ENCODE measurements around the gene ATG12.
A peak's percentile ranks its signal among the peaks of the same experiment; 100 is the strongest.
"Not testable (repeated sequence)": the region's sequence is repeated elsewhere in the genome, so short reads cannot be mapped to it uniquely, and the experiment has no call there.

The ATG12 gene

DNA sequence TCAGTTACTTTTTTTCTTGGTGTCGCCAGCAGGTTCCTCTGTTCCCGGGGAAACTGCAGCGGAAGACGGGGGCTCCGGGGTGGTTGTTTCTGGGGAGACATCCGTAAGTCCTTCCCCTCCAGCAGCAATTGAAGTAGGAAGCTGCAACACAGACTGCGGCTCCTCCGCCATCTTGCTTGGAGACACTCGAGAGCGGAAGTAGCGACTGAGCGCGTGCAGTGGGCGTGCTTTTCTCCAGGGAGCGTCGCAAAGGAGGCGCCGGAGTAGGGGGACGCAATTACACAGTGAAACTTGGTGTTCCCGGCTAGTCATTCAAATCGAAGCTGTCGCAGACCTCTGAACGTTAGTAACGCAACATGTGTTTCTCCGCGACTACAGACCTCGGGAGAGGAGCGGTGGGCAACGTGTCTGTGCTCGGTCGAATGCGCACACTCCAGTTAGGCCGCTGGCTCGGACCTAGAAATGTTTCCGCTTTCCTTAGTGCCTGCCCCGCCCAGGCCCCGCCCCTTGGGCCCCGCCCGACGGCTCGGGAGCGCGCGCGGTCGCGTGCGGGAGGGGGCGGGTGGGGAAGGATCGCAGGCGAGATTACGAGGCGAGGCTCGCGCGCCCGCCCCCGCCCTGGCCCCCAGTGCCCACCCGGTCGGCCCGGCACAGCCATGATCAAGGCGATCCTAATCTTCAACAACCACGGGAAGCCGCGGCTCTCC, at the start of gene ATG12, which contains the start of gene AP3S1:
TSS of gene ATG12 (minus strand) at position 184 of the 707 bp plus-strand sequence. CDS start at position 171, 13 bp downstream.
TSS of gene AP3S1 (plus strand) at position 554 of the 707 bp plus-strand sequence. CDS start at position 657, 103 bp downstream.
- DNase-seq (ENCODE audit: low read depth, low spot score) = peak; percentile 97

DNA sequence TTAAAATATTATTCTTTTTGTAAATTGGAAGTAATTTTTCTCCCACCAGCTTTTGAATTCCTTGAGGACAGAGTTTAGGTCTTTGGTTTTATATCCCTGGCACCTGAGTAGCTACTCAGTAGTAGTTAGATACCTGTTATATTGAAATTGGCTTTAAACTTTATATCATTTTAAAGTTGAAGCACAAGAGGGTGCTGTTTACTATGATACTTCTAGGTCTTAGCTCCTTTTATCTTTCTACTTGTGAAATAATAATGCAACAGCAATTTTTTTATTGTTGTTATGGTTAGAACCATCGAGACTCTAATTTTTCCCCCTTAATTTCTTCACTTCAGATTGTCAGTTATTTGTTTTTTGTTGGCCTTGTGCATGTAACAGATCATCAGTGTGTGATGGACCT, 46.7 kb upstream of the ATG12 start:
- DNase-seq (ENCODE audit: low read depth, low spot score) = peak; percentile 30

DNA sequence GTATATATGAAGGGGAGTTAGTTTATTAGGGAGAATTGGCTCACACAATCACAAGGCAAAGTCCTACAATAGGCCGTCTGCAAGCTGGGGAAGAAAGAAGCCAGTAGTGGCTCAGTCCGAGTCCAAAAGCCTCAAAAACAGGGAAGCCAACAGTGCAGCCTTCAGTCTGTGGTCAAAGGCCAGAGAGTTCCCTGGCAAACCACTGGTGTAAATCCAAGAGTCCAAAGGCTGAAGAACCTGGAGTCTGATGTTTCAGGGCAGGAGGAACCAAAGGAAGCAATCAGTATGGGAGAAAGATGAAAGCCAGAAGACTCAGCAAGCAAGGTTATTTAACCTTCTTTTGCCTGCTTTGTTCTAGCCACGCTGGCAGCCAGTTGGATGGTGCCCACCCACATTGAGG, 43.8 kb upstream of the ATG12 start:
- DNase-seq (ENCODE audit: low read depth, low spot score) = not testable (repeated sequence)

DNA sequence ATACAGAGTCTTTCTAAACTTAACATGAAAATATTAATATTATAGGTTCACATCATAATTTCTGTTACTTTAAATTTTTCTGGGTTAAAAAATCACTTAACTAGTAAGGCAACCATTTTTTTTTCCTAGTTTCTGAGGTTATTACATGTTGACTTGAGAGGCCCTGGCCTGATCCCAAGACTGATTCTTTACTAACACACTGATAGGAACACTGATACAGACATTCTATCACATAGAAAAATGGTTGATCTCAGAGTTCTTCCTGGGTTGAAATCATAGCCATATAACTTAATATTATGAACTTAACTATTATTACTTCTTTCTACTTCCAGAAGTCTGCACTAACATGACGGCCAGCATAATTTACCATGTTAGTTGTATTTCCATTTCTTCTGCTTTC, 43.3 kb upstream of the ATG12 start:
- no peak for DNase-seq (ENCODE audit: low read depth, low spot score)

DNA sequence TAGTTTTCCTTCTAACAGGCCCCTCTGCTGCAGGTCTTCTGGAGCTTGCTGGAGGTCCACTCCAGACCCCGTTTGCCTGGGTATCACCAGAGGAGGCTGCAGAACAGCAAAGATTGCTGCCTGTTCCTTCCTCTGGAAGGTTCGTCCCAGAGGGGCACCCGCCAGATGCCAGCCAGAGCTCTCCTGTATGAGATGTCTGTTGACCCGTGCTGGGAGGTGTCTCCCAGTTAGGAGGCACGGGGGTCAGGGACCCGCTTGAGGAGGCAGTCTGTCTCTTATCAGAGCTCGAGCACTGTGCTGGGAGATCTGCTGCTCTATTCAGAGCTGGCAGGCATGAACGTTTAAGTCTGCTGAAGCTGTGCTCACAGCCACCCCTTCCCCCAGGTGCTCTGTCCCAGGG, 41.1 kb upstream of the ATG12 start:
- DNase-seq (ENCODE audit: low read depth, low spot score) = not testable (repeated sequence)

- not testable (repeated sequence) for DNase-seq (ENCODE audit: low read depth, low spot score)
Observed at GRCh38 chr5:115877342-115877741, 36.0 kb upstream of the ATG12 start.

- DNase-seq (ENCODE audit: low read depth, low spot score) = no peak
Observed at GRCh38 chr5:115875447-115875846, 34.1 kb upstream of the ATG12 start.

- DNase-seq (ENCODE audit: low read depth, low spot score) = peak; percentile 50
Observed at GRCh38 chr5:115873392-115873791, 32.0 kb upstream of the ATG12 start.

- no peak for DNase-seq (ENCODE audit: low read depth, low spot score)
Observed at GRCh38 chr5:115872447-115872846, 31.1 kb upstream of the ATG12 start.

DNA sequence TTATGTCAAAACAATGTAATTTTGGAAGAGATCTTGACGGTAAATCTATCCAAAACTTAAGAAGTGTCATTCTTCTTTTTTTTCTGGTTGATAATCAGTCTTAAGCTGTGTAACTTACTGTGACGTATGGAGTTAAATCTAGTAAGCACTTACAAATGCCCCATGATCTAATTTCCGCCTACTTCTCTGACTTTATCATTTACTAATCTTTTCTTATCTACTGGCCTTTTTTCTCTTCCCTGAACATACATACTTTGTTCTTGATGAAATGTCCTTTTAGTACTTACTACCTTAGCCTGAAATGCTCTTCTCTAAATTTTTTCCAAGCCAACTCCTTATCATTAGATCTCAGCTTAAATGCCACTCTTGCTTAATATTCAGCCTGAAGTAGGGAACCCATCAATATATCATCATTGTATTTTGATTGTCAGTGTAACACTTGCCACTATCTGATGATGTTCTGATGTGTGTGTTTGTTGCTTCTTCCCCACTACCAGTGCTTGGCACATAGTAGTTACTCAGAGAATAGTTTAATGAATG, 28.0 kb upstream of the ATG12 start:
- no peak for DNase-seq (ENCODE audit: low read depth, low spot score)

- no peak for DNase-seq (ENCODE audit: low read depth, low spot score)
Observed at GRCh38 chr5:115859378-115859777, 18.0 kb upstream of the ATG12 start.

DNA sequence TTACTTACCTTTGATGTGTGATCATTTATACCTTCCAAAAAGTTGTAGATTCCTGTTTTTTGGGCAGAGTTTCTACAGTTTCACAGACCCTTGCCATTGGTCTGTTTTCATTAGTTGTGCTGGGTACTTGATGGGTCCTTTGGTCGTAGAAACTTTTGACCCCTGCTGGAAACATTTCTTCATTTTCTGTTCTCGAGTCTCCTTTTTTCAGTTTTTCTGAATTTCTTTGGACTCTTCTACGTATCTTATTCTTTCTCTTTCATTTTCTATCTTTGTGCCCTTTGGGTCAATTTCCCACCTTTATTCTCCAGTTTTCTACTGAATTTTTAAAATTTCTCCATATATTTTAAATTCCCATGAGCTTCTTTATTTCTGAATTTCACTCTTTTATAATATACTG, 17.0 kb upstream of the ATG12 start:
- no peak for DNase-seq (ENCODE audit: low read depth, low spot score)

DNA sequence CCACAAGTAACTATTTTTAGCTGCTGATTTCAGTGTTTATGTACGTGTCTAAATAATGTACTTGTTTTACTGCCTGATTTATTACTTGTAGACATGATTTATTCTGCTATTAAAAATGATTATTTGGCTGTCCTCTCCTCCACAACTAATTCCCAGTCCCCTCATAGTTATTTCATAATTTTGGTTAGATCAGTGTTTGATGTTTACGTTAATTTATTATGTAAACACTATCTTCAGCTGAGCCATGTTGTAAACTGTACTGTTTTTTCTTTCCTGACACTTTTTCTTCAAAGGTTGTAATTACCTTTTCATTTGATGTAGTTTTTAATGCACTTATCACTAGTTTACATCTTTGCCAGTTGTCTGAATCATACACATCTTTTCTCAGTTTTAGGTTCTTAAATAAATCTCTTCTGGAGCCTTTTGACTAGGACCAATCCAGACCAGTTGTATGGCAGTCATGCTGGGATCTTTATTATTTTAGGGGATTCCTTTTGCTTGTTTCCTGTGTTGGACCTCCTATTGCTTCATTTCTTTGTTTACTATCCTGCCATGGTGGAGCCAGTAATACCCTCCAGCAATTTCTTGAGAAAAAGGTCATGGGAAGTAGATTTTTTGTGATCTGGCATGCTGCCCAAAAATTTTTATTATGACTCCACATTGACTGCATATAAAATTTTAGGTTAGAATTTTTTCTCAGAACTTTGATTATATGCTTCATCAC, 16.4 kb upstream of the ATG12 start:
- DNase-seq (ENCODE audit: low read depth, low spot score) = no peak

DNA sequence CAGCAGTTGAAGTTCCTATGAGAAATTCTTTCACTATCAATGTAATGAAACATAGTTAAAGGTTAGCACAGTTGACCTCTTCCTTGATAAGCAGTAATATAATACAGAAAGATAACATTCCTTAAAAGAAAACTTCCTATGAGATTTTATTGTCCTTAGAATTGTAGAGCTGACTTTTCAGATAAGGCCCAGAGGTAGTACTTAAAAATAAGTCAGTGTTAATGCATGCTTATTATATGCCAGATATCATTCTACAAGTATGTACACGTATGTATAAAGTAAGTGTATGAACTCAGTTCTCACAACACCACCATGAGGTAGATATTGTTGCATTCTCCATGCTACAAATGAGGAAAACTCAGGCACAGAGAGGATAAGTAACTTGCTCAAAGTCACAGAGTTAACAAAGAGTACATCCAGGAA, 15.7 kb upstream of the ATG12 start:
- DNase-seq (ENCODE audit: low read depth, low spot score) = no peak

DNA sequence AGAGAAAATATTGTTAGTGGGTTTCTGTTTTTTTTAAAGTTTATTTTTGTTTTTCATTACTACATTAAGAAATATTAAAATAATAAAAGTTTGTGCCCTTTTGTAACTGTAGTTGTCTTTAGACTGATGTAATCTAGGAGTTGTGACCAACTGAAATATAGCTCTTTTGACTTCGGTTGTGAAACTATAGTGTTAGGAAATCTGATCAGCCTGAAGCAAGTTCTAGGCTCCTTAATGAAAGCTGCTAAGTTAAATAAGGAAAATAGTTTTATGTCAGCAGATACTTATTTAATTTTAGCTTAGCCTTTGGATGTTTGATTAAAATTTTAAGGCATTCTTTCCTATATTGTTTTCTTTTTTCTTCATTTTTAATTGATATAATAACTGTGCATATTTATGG, 14.6 kb upstream of the ATG12 start:
- no peak for DNase-seq (ENCODE audit: low read depth, low spot score)

DNA sequence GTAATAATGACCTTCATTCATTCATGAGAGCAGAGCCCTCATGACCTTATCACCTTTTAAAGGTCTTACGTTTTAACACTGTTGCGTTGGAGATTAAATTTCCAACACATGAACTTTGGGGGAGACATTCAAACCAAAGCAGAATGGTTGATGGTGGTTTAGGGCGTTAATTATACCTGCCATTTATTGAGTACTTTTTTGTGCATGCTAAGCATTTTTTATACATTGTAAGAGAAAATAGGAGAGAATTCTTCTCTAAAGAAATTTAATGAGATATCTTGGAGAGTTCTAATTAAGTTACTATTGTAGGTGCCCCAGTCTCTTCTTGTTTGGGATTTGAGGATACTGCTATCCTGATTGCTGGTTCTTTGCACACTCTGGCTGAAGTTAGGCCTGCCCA, 12.8 kb upstream of the ATG12 start:
- DNase-seq (ENCODE audit: low read depth, low spot score) = no peak

DNA sequence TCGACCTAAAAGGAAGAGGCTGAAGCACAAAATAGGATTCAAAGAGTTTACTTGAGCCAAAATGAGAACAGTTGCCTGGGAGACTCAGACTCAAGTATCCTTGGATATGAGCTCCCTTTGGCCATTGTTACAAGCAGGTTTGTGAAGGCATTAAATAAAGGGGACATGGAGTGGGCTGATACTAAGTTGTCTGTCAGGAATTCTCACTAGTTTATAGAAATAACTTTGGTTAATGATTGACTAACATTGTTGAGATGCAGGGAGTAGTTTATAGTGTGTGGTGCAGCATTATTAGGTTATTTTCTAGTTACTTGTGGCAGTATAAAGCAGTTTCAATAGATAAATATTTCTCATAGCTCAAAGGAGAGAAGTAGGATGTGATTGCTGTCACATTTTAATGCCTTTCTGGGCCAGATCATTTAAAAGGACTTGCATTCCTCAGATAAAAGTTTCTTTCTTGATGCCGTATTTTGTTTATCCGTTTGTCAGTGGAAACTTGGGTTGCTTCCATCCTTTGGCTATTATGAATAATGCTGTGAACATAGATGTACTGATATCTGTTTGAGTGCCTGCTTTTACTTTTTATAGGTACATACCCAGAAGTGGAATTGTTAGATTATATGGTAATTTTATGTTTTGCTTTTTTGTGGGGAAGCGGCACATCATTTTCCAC, 9.5 kb upstream of the ATG12 start:
- peak; percentile 70 for DNase-seq (ENCODE audit: low read depth, low spot score)

- no peak for DNase-seq (ENCODE audit: low read depth, low spot score)
Observed at GRCh38 chr5:115849258-115849798, 8.0 kb upstream of the ATG12 start.

DNA sequence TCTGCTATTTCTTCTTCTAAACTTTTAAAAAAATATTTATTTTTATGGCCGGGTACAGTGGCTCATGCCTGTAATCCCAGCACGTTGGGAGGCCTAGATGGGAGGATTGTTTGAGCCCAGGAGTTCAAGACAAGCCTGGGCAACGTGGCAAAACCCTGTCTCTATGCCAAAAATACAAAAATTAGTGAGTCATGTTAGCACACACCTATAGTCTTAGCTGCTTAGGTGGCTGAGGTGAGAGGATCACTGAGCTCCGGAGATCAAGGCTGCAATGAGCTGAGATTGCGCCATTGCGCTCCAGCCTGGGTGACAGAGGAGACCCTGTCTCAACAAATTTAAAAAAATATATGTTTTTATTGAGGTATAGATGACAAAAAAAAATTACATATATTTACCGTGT, 5.9 kb upstream of the ATG12 start:
- DNase-seq (ENCODE audit: low read depth, low spot score) = no peak

- no peak for DNase-seq (ENCODE audit: low read depth, low spot score)
Observed at GRCh38 chr5:115844321-115844817, 3.0 kb upstream of the ATG12 start.

- DNase-seq (ENCODE audit: low read depth, low spot score) = no peak
Observed at GRCh38 chr5:115843444-115844130, 2.2 kb upstream of the ATG12 start.
